22Rv1 (cell line): Measurements from ENCODE around the gene DNAJC18.

Experiments used
- H3K27ac ChIP-seq: fragments of 450-650 bp; 2 replicates; pipeline ENCODE4 v1.5.1; 2017
- CTCF ChIP-seq: fragments of 450-650 bp; IDR thresholded peaks from 2 replicates; pipeline ENCODE4 v1.5.1; 2017; ENCODE audit warnings: mild to moderate bottlenecking
- ZFX ChIP-seq: fragments of 450-650 bp; IDR thresholded peaks from 2 replicates; pipeline ENCODE4 v1.6.1; 2017; ENCODE audit warnings: antibody characterized with exemption, borderline replicate concordance

The DNAJC18 gene

GRCh38 chr5:139392324-139392677 is 47.0 kb downstream of the DNAJC18 start:
- H3K27ac ChIP-seq, result no peak overlapping the region
- TF ChIP-seq CTCF (no peak), ZFX (no peak)

- H3K27ac ChIP-seq, result 0 out of 2 replicates have a peak overlapping the region, but pooled peaks have one; percentile 7
- TF ChIP-seq ZFX (no peak), CTCF (no peak)
Measured at GRCh38 chr5:139391570-139392323, 47.6 kb downstream of the DNAJC18 start.

GRCh38 chr5:139390639-139391569 is 48.4 kb downstream of the DNAJC18 start:
- H3K27ac ChIP-seq, result peak overlapping the region; percentile 96; the same call in 1 of the 2 replicates
- TF ChIP-seq CTCF (no peak), ZFX (no peak)

GRCh38 chr5:139389701-139390638 is 49.4 kb downstream of the DNAJC18 start, which contains the start of gene MZB1:
Gene MZB1 (minus strand): TSS chr5:139389913. CDS start chr5:139389856, 57 bp downstream.
- TF ChIP-seq CTCF (no peak), ZFX (no peak)
- H3K27ac ChIP-seq, result peak within 1 kb of the TSS; percentile 96

- no peak for TF ChIP-seq ZFX
- TF ChIP-seq CTCF, result peak; percentile 22; the same call in 1 of the 2 replicates
- H3K27ac ChIP-seq, result peak overlapping the region; percentile 96
Measured at GRCh38 chr5:139388198-139388821, 51.0 kb downstream of the DNAJC18 start.

GRCh38 chr5:139387611-139388197 is 51.6 kb downstream of the DNAJC18 start:
- no peak for TF ChIP-seq ZFX
- TF ChIP-seq CTCF, result no peak
- peak overlapping the region; percentile 96 for H3K27ac ChIP-seq

GRCh38 chr5:139386956-139387355 is 52.4 kb downstream of the DNAJC18 start:
- peak overlapping the region; percentile 96 for H3K27ac ChIP-seq
